ENCODE measurements around the gene ARHGEF40.
A peak's percentile ranks its signal among the peaks of the same experiment; 100 is the strongest.

Gene ARHGEF40

GRCh38 chr14:21099596-21099985, 29.5 kb downstream of the ARHGEF40 start:
- no peak for DNase-seq

GRCh38 chr14:21100931-21101330, 30.8 kb downstream of the ARHGEF40 start, which contains the start of gene TMEM253:
TSS of gene TMEM253 (plus strand) at chr14:21101066. CDS start at chr14:21101344, 278 bp downstream.
- no peak for DNase-seq

GRCh38 chr14:21101802-21102413, 31.8 kb downstream of the ARHGEF40 start:
- DNase-seq, result peak; percentile 38

GRCh38 chr14:21102521-21103410, 32.7 kb downstream of the ARHGEF40 start:
- no peak for DNase-seq

- DNase-seq, result no peak
These were observed 33.3 kb downstream of the ARHGEF40 start for GRCh38 chr14:21103411-21103709.

- DNase-seq, result peak; percentile 96
These were observed 33.8 kb downstream of the ARHGEF40 start for GRCh38 chr14:21103710-21104447.

GRCh38 chr14:21104448-21105060, 34.5 kb downstream of the ARHGEF40 start:
- peak; percentile 76 for DNase-seq

- no peak for DNase-seq
These were observed 35.0 kb downstream of the ARHGEF40 start for GRCh38 chr14:21105095-21105494.

GRCh38 chr14:21106176-21106497, 36.0 kb downstream of the ARHGEF40 start:
- no peak for DNase-seq

- DNase-seq, result peak; percentile 85
These were observed 36.6 kb downstream of the ARHGEF40 start for GRCh38 chr14:21106498-21107282.

- DNase-seq, result no peak
These were observed 37.2 kb downstream of the ARHGEF40 start for GRCh38 chr14:21107283-21107800.

GRCh38 chr14:21108791-21109190, 38.7 kb downstream of the ARHGEF40 start:
- DNase-seq, result no peak

GRCh38 chr14:21109377-21110138, 39.5 kb downstream of the ARHGEF40 start:
- peak; percentile 83 for DNase-seq

GRCh38 chr14:21112255-21112654, 42.2 kb downstream of the ARHGEF40 start:
- DNase-seq, result no peak

- no peak for DNase-seq
These were observed 43.3 kb downstream of the ARHGEF40 start for GRCh38 chr14:21113369-21113768.

- DNase-seq, result no peak
These were observed 48.8 kb downstream of the ARHGEF40 start for GRCh38 chr14:21118933-21119332.

GRCh38 chr14:21120686-21121085, 50.6 kb downstream of the ARHGEF40 start:
- DNase-seq, result no peak

GRCh38 chr14:21121122-21121521, 51.0 kb downstream of the ARHGEF40 start:
- no peak for DNase-seq

GRCh38 chr14:21123429-21123828, 53.3 kb downstream of the ARHGEF40 start:
- no peak for DNase-seq

GRCh38 chr14:21133901-21134300, 63.8 kb downstream of the ARHGEF40 start:
- DNase-seq, result no peak

GRCh38 chr14:21136024-21136423, 65.9 kb downstream of the ARHGEF40 start:
- DNase-seq, result peak; percentile 12
